ENCODE measurements around the gene TMEM108.

TMEM108 gene

GRCh38 chr3:133271539-133271938 is 233.3 kb downstream of the TMEM108 start:
- TF ChIP-seq CTBP1 (IDR thresholded peaks at IDR 0.05; ENCODE audit: borderline replicate concordance): no peak
- POLR2A ChIA-PET: no interaction called here
- CTCF ChIA-PET: no interaction called here
- DNase-seq (ENCODE audit: extremely low spot score): no peak

- POLR2A ChIA-PET: no interaction called here
- no peak for TF ChIP-seq SP1 (IDR thresholded peaks at IDR 0.05)
- TF ChIP-seq SUZ12 (IDR thresholded peaks at IDR 0.05): no peak
- no peak for TF ChIP-seq FOXM1 (IDR thresholded peaks at IDR 0.05; ENCODE audit: borderline replicate concordance)
- TF ChIP-seq CTBP1 (IDR thresholded peaks at IDR 0.05; ENCODE audit: borderline replicate concordance): no peak
- no peak for TF ChIP-seq NFRKB (IDR thresholded peaks at IDR 0.05)
- no peak for TF ChIP-seq LEF1 (IDR thresholded peaks at IDR 0.05; ENCODE audit: borderline replicate concordance)
- no peak for TF ChIP-seq HDGF (IDR thresholded peaks at IDR 0.05; ENCODE audit: borderline replicate concordance)
- TF ChIP-seq L3MBTL2 (conservative IDR thresholded peaks at IDR 0.05): no peak
- no peak for DNase-seq (ENCODE audit: extremely low spot score)
- CTCF ChIA-PET: no interaction called here
Measured at GRCh38 chr3:133273346-133273745, 235.2 kb downstream of the TMEM108 start.

GRCh38 chr3:133274477-133274876 is 236.3 kb downstream of the TMEM108 start:
- no peak for DNase-seq (ENCODE audit: extremely low spot score)
- ChIA-PET CTCF (no interaction called here), POLR2A (no interaction called here)
- TF ChIP-seq ELF4 (IDR thresholded peaks at IDR 0.05) (no peak), L3MBTL2 (conservative IDR thresholded peaks at IDR 0.05) (no peak), FOXK2 (IDR thresholded peaks at IDR 0.05) (no peak)

GRCh38 chr3:133276594-133276993 is 238.4 kb downstream of the TMEM108 start:
- ChIA-PET CTCF (no interaction called here), POLR2A (no interaction called here)
- TF ChIP-seq HDGF (IDR thresholded peaks at IDR 0.05; ENCODE audit: borderline replicate concordance) (no peak), ARNT (IDR thresholded peaks at IDR 0.05) (no peak), FOXM1 (IDR thresholded peaks at IDR 0.05; ENCODE audit: borderline replicate concordance) (no peak), TARDBP (IDR thresholded peaks at IDR 0.05) (no peak), ZNF384 (IDR thresholded peaks at IDR 0.05) (no peak), L3MBTL2 (conservative IDR thresholded peaks at IDR 0.05) (no peak), FOXA1 (IDR thresholded peaks at IDR 0.05) (no peak), CTBP1 (IDR thresholded peaks at IDR 0.05; ENCODE audit: borderline replicate concordance) (no peak), NFRKB (IDR thresholded peaks at IDR 0.05) (no peak)

GRCh38 chr3:133277813-133278212 is 239.6 kb downstream of the TMEM108 start:
- POLR2A ChIA-PET: no interaction called here
- DNase-seq (ENCODE audit: extremely low spot score): no peak
- TF ChIP-seq FOXK2 (IDR thresholded peaks at IDR 0.05) (no peak), NFRKB (IDR thresholded peaks at IDR 0.05) (no peak), L3MBTL2 (conservative IDR thresholded peaks at IDR 0.05) (no peak), ARNT (IDR thresholded peaks at IDR 0.05) (no peak), BHLHE40 (IDR thresholded peaks at IDR 0.05; ENCODE audit: borderline replicate concordance) (no peak), CTBP1 (IDR thresholded peaks at IDR 0.05; ENCODE audit: borderline replicate concordance) (no peak), SUZ12 (IDR thresholded peaks at IDR 0.05) (no peak), SP1 (IDR thresholded peaks at IDR 0.05) (no peak), TARDBP (IDR thresholded peaks at IDR 0.05) (no peak), LEF1 (IDR thresholded peaks at IDR 0.05; ENCODE audit: borderline replicate concordance) (no peak), PKNOX1 (IDR thresholded peaks at IDR 0.05) (no peak), ZNF384 (IDR thresholded peaks at IDR 0.05) (no peak), FOXA1 (IDR thresholded peaks at IDR 0.05) (no peak), FOXM1 (IDR thresholded peaks at IDR 0.05; ENCODE audit: borderline replicate concordance) (no peak), ELF4 (IDR thresholded peaks at IDR 0.05) (no peak), HDGF (IDR thresholded peaks at IDR 0.05; ENCODE audit: borderline replicate concordance) (no peak)
- CTCF ChIA-PET: no interaction called here

More at GRCh38 chr3:133276594-133276993, 238.4 kb downstream of the TMEM108 start:
- DNase-seq (ENCODE audit: extremely low spot score): no peak

GRCh38 chr3:133278260-133279043 is 240.3 kb downstream of the TMEM108 start:
- ChIA-PET POLR2A (no interaction called here), CTCF (no interaction called here)
- TF ChIP-seq BHLHE40 (IDR thresholded peaks at IDR 0.05; ENCODE audit: borderline replicate concordance) (no peak), ZNF384 (IDR thresholded peaks at IDR 0.05) (no peak), SP1 (IDR thresholded peaks at IDR 0.05) (no peak), TARDBP (IDR thresholded peaks at IDR 0.05) (no peak), CTBP1 (IDR thresholded peaks at IDR 0.05; ENCODE audit: borderline replicate concordance) (no peak)
- DNase-seq (ENCODE audit: extremely low spot score): no peak

- ChIA-PET POLR2A (no interaction called here), CTCF (no interaction called here)
- no peak for DNase-seq (ENCODE audit: extremely low spot score)
- no peak for TF ChIP-seq PKNOX1 (IDR thresholded peaks at IDR 0.05)
- no peak for TF ChIP-seq CTBP1 (IDR thresholded peaks at IDR 0.05; ENCODE audit: borderline replicate concordance)
- no peak for TF ChIP-seq ELF4 (IDR thresholded peaks at IDR 0.05)
- no peak for TF ChIP-seq NFRKB (IDR thresholded peaks at IDR 0.05)
- TF ChIP-seq BHLHE40 (IDR thresholded peaks at IDR 0.05; ENCODE audit: borderline replicate concordance): no peak
- no peak for TF ChIP-seq SUZ12 (IDR thresholded peaks at IDR 0.05)
- TF ChIP-seq ZNF384 (IDR thresholded peaks at IDR 0.05): no peak
- TF ChIP-seq LEF1 (IDR thresholded peaks at IDR 0.05; ENCODE audit: borderline replicate concordance): no peak
- TF ChIP-seq SP1 (IDR thresholded peaks at IDR 0.05): no peak
- no peak for TF ChIP-seq FOXA1 (IDR thresholded peaks at IDR 0.05)
- TF ChIP-seq FOXK2 (IDR thresholded peaks at IDR 0.05): no peak
- TF ChIP-seq ARNT (IDR thresholded peaks at IDR 0.05): no peak
- no peak for TF ChIP-seq TARDBP (IDR thresholded peaks at IDR 0.05)
- TF ChIP-seq FOXM1 (IDR thresholded peaks at IDR 0.05; ENCODE audit: borderline replicate concordance): no peak
- TF ChIP-seq HDGF (IDR thresholded peaks at IDR 0.05; ENCODE audit: borderline replicate concordance): no peak
- TF ChIP-seq L3MBTL2 (conservative IDR thresholded peaks at IDR 0.05): no peak
Measured at GRCh38 chr3:133280586-133280985, 242.4 kb downstream of the TMEM108 start.
